Measurements from ENCODE around the gene CDH1. TPM values are rescaled to one million over a fixed set of nuclear protein-coding genes. Genes with fewer than 3 reads are reported as not detected.

The CDH1 gene
- total and polyA plus RNA-seq, 10 donors = 5.2 to 35.9 (median 10.9) TPM

DNA sequence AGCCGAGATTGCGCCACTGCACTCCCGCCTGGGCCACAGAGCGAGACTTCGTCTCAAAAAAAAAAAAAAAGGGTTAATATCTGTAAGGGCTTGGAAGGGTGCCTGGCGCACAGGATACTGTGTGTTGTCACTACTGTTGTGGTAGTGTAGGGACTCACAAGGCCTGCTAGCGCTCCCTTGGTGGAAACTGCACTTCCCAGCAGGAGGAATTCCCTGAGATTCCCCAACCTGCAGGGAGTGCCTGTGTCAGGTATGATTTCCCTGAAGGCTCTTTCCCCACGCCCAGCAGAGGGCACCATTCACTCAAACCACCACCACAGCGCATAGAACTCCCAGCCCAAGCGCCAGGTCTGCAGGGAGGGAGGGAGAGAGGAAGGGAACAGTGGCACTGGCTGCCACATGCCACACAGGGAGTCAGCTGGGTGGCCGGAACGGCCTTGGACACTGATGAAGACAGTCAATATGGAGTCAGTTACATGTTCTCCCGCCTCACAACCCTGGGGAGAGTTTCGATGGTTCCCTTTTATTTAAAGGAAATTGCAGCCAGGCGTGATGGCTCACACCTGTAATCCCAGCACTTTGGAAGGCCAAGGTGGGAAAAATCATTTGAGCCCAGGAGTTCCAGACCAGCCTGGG is 32.7 kb upstream of the CDH1 start:
- Histone ChIP-seq H3K27ac (no peak overlapping the region), H3K36me3 (no peaks in the 10 kb centered on the region), H3K9me3 (no peaks in the 10 kb centered on the region), H3K4me3 (no peak overlapping the region), H3K4me1 (peaks cover 0 to 48% (median 19%) of the 10 kb centered on the region in 6 donors), H3K27me3 (replicated peaks in 1 of 7) (no peaks in the 10 kb centered on the region)
- WGBS, 5 donors = 20 to 35% (median 29%) methylated on average over 10 to 15 of the region's 15 CpGs
- peak; percentile 83 for DNase-seq
- TF ChIP-seq, protein P1, sequence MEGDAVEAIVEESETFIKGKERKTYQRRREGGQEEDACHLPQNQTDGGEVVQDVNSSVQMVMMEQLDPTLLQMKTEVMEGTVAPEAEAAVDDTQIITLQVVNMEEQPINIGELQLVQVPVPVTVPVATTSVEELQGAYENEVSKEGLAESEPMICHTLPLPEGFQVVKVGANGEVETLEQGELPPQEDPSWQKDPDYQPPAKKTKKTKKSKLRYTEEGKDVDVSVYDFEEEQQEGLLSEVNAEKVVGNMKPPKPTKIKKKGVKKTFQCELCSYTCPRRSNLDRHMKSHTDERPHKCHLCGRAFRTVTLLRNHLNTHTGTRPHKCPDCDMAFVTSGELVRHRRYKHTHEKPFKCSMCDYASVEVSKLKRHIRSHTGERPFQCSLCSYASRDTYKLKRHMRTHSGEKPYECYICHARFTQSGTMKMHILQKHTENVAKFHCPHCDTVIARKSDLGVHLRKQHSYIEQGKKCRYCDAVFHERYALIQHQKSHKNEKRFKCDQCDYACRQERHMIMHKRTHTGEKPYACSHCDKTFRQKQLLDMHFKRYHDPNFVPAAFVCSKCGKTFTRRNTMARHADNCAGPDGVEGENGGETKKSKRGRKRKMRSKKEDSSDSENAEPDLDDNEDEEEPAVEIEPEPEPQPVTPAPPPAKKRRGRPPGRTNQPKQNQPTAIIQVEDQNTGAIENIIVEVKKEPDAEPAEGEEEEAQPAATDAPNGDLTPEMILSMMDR (IDR thresholded peaks at IDR 0.05 in 8 of 11, conservative IDR thresholded peaks at IDR 0.05 in 3 of 11) = peak; percentile 8 to 73 (median 66)
- TF ChIP-seq POLR2A (IDR thresholded peaks at IDR 0.05) = no peak
- intact Hi-C loops (cut with DNase I; ENCODE audit: low total_unique reads) = loop anchor here (10.0 kb wide), 1 partner anchor 420 kb away; no protein-coding TSS in a partner anchor

DNA sequence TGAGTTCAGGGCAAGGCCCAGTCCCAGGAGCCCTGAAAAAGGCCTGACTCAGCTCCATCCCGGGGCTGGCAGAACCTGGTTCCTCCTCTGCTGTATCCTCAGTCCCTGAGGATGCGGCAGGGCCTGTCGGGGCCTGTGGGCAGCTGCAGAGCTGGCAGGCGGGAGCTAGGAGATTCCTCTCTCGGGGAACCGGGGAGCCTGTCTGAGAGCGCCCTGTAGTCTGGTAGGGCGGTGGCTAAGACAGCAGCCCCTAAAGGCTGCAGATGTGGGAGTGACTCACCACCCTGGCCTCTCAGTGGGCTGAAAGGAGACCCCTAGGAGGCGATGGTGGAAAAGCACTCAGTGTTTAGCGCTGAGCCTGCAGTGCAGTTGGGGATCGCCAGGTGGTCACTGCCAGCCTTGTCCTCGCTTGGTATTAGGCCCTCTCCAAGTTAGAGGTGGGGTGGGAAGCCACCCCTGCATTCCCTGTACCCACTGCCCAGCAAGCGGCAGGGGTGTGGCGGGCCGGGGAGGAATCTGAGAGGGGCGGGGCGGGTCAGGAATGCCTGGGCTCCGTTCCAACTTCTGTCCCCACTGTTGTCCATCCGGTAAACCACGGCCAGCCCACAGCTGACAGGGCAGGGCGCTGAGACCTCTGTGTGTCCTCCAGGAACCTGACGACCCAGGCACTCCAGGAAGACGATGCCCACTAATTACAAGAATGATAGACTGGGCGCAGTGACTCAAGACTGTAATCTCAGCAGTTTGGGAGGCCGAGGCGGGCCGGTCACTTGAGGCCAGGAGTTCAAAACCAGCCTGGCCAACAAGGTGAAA is 29.5 kb upstream of the CDH1 start:
- Histone ChIP-seq H3K36me3 (no peaks in the 10 kb centered on the region), H3K27ac (peak overlapping the region in 5 of 8 donors; percentile 1 to 72 (median 50)), H3K4me1 (peaks cover 5 to 57% (median 22%) of the 10 kb centered on the region in 6 donors), H3K9me3 (no peaks in the 10 kb centered on the region), H3K27me3 (replicated peaks in 1 of 7) (no peaks in the 10 kb centered on the region), H3K4me3 (no peak overlapping the region)
- DNase-seq = no peak
- TF ChIP-seq, protein P1 (IDR thresholded peaks at IDR 0.05 in 8 of 11, conservative IDR thresholded peaks at IDR 0.05 in 3 of 11) = no peak
- peak; percentile 21 to 63 (median 32) for TF ChIP-seq POLR2AphosphoS5 (IDR thresholded peaks at IDR 0.05)
- TF ChIP-seq POLR2A (IDR thresholded peaks at IDR 0.05) = no peak
- WGBS, 5 donors = 49 to 67% (median 61%) methylated on average over 13 to 27 of the region's 27 CpGs
- intact Hi-C loops (cut with DNase I; ENCODE audit: low total_unique reads) = loop anchor here (10.0 kb wide), 1 partner anchor 417 kb away; no protein-coding TSS in a partner anchor

DNA sequence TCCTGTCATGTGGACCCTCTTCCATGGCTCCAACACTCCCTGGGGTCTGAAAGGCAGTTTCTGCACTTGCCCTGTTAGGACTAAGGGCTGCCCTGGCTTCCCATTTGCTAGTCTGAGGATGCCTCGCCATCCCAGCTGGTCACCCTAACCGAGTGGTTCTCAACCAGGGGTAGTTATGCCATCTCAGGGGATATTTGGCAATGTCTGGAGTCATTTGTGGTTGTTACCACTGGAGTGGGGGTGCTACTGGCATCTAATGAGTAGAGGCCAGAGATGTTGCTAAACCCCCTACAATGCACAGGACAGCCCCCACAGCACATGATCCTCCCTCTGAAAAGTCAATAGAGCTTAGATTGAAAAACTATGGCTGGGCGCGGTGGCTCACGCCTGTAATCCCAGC is 26.9 kb upstream of the CDH1 start:
- Histone ChIP-seq H3K4me3 (no peak overlapping the region), H3K27ac (no peak overlapping the region), H3K27me3 (replicated peaks in 1 of 7) (no peaks in the 10 kb centered on the region), H3K4me1 (peaks cover 5 to 77% (median 19%) of the 10 kb centered on the region in 6 donors), H3K9me3 (no peaks in the 10 kb centered on the region), H3K36me3 (no peaks in the 10 kb centered on the region)
- DNase-seq = no peak
- intact Hi-C loops (cut with DNase I; ENCODE audit: low total_unique reads) = no loop called here
- TF ChIP-seq POLR2AphosphoS5 (IDR thresholded peaks at IDR 0.05) (no peak), POLR2A (IDR thresholded peaks at IDR 0.05) (no peak)
- TF ChIP-seq, protein P1 (IDR thresholded peaks at IDR 0.05 in 8 of 11, conservative IDR thresholded peaks at IDR 0.05 in 3 of 11) = no peak
- WGBS, 5 donors = 61 to 90% (median 76%) methylated on average over 5 of the region's 5 CpGs

All from spleen (tissue), 11 donors.